Measurements from ENCODE around the gene COL13A1. TPM values are rescaled to one million over a fixed set of nuclear protein-coding genes. Genes with fewer than 3 reads are reported as not detected.

COL13A1 gene
- total RNA-seq, 6 experiments from 2014 or later: 33.5 to 46.6 (median 38.1) TPM

- Mint-ChIP-seq H3K9me3 (no peaks in the 10 kb centered on the region), H3K4me1 (ENCODE audit: low read depth) (peaks cover 23% of the 10 kb centered on the region), H3K27me3 (ENCODE audit: insufficient read depth) (peaks cover 1% of the 10 kb centered on the region; the same call in 1 of the 2 replicates), H3K27ac (no peak overlapping the region; the same call in 1 of the 2 replicates), H3K36me3 (ENCODE audit: low read depth) (peaks cover 10% of the 10 kb centered on the region; the same call in 1 of the 2 replicates), H3K4me3 (no peak overlapping the region)
- no peak for TF ChIP-seq CTCF (IDR thresholded peaks at IDR 0.05)
- no peak for DNase-seq
Measured at GRCh38 chr10:69856601-69857166, 55.0 kb downstream of the COL13A1 start.

- Mint-ChIP-seq H3K36me3 (ENCODE audit: low read depth) (0 out of 2 replicates have a peak, but pooled peaks cover 3% of the 10 kb centered on the region), H3K9me3 (no peaks in the 10 kb centered on the region), H3K27ac (no peak overlapping the region), H3K4me1 (ENCODE audit: low read depth) (peaks cover 37% of the 10 kb centered on the region), H3K27me3 (ENCODE audit: insufficient read depth) (peaks cover 1% of the 10 kb centered on the region; the same call in 1 of the 2 replicates), H3K4me3 (no peak overlapping the region)
- no peak for DNase-seq
- no peak for TF ChIP-seq CTCF (IDR thresholded peaks at IDR 0.05)
Measured at GRCh38 chr10:69858201-69858600, 56.5 kb downstream of the COL13A1 start.

GRCh38 chr10:69860271-69860670 is 58.6 kb downstream of the COL13A1 start:
- H3K36me3 Mint-ChIP-seq (ENCODE audit: low read depth): peaks cover 7% of the 10 kb centered on the region; the same call in 1 of the 2 replicates
- no peak overlapping the region for H3K27ac Mint-ChIP-seq
- peaks cover 4% of the 10 kb centered on the region; the same call in 1 of the 2 replicates for H3K27me3 Mint-ChIP-seq (ENCODE audit: insufficient read depth)
- no peak for TF ChIP-seq CTCF (IDR thresholded peaks at IDR 0.05)
- no peaks in the 10 kb centered on the region for H3K9me3 Mint-ChIP-seq
- H3K4me3 Mint-ChIP-seq: no peak overlapping the region
- DNase-seq: no peak
- peaks cover 58% of the 10 kb centered on the region for H3K4me1 Mint-ChIP-seq (ENCODE audit: low read depth)

- Mint-ChIP-seq H3K36me3 (ENCODE audit: low read depth) (peaks cover 4% of the 10 kb centered on the region; the same call in 1 of the 2 replicates), H3K4me1 (ENCODE audit: low read depth) (peaks cover 66% of the 10 kb centered on the region), H3K4me3 (peak overlapping the region; percentile 4; the same call in 1 of the 2 replicates), H3K27me3 (ENCODE audit: insufficient read depth) (peaks cover 4% of the 10 kb centered on the region; the same call in 1 of the 2 replicates), H3K27ac (peak overlapping the region; percentile 79), H3K9me3 (no peaks in the 10 kb centered on the region)
- peak; percentile 70 for TF ChIP-seq CTCF (IDR thresholded peaks at IDR 0.05)
- peak; percentile 89 for DNase-seq
Measured at GRCh38 chr10:69861251-69862240, 59.8 kb downstream of the COL13A1 start.

GRCh38 chr10:69862882-69863530 is 61.3 kb downstream of the COL13A1 start:
- peaks cover 4% of the 10 kb centered on the region; the same call in 1 of the 2 replicates for H3K27me3 Mint-ChIP-seq (ENCODE audit: insufficient read depth)
- peak overlapping the region; percentile 82 for H3K4me3 Mint-ChIP-seq
- peak overlapping the region; percentile 96 for H3K27ac Mint-ChIP-seq
- TF ChIP-seq CTCF (IDR thresholded peaks at IDR 0.05): no peak
- H3K36me3 Mint-ChIP-seq (ENCODE audit: low read depth): peaks cover 4% of the 10 kb centered on the region; the same call in 1 of the 2 replicates
- DNase-seq: no peak
- H3K4me1 Mint-ChIP-seq (ENCODE audit: low read depth): peaks cover 71% of the 10 kb centered on the region
- H3K9me3 Mint-ChIP-seq: no peaks in the 10 kb centered on the region
